GM21717 (cell line): Measurements from ENCODE around the gene C1orf216.
"Not testable (repeated sequence)": the region's sequence is repeated elsewhere in the genome, so short reads cannot be mapped to it uniquely, and the experiment has no call there.

Source experiments
- ATAC-seq: cut with Tn5 transposase; IDR thresholded peaks from one replicate; pipeline ENCODE4 v1.9.1; 2021; ENCODE audit warnings: mild to moderate bottlenecking, moderate library complexity; ENCODE audit not compliant: unreplicated experiment

C1orf216 gene

DNA sequence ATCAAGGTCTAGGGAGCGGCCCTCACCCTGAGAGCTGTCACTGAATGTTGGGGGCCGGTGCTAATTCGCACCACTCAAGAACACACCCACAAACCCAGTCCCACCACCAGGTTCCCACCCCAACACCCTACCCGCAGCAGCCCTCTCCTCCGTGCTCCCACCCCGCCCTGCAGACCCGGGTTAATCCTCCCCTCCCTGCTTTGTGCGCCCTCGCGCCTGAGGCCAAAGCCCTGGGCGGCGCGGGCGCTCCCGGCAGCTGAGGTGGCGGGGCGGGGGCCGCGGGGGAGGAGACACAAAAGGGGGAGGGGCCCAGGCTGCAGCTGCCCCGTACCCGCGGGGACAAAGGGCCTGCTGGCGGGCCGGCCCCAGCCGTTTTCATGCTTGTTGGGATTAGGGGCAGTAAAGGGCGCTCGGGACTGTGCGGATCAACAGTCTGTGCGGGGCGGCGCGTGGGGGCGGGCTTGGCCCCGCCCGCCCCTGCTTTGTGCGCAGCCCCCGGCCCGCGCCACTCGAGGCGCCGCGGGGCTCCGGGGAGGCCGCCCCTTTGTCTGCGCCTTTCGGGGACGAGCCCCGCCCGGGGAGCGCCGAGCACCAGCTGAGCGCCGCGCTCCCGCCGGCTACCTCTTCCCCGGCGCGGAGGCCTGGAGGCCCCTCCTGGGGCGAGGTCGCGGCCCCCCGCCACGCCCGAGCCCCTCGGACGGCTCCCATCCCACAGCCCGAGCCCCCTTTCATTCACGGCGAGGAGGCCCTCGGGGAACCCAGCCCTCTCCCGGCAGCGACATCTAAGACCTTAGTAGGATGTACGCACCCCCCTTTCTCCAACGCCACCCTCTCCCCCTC lies 10.9 kb downstream of the C1orf216 start:
- ATAC-seq: no peak

- ATAC-seq: no peak
Measured at GRCh38 chr1:35706846-35707600, 11.7 kb downstream of the C1orf216 start.

- ATAC-seq: no peak
Measured at GRCh38 chr1:35702508-35702907, 16.2 kb downstream of the C1orf216 start.

DNA sequence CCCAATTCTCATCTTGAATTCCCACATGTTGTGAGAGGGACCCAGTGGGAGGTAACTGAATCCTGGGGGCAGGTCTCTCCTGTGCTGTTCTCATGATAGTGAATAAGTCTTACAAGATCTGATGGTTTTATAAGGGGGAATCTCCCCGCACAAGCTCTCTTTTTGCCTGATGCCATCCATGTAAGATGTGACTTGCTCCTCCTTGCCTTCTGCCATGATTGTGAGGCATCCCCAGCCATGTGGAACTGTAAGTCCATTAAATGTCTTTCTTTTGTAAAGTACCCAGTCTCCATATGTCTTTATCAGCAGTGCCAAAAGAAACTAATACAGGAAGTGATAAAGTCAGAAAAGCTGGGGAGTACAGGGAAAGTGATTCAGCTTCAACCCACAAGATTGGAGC lies 19.5 kb downstream of the C1orf216 start:
- ATAC-seq: not testable (repeated sequence)

- no peak for ATAC-seq
Measured at GRCh38 chr1:35692317-35692716, 26.4 kb downstream of the C1orf216 start.

DNA sequence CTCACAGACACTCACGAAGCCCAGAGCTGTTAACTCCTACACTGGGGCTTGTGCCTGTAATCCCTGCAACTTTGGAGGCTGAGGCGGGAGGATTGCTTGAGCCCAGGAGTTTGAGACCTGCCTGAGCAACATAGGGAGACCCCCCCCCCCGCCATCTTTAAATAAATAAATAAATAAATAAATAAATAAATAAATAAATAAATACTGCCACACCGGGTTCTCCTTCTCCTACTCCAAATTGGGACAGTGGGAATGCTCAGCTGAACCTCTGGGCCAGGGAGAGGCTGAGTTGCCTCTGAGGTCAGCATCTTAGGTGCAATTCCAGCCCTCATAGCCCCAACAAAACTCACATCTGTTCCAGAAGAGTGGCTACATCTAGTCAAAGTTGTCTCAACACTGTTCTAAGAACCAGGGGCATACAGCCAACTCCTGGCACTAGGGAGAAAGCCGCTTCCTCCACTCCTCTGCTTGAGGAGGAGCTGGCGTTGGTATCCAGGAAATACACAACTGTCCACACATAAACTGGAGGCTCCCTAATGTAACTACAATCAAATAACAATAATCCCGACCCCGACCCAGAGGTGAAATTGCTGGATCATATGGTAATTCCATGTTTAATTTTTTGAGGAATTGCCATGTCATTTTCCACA lies 27.0 kb downstream of the C1orf216 start:
- ATAC-seq: no peak

GRCh38 chr1:35691080-35691479 lies 27.6 kb downstream of the C1orf216 start:
- no peak for ATAC-seq

- not testable (repeated sequence) for ATAC-seq
Measured at GRCh38 chr1:35690103-35690502, 28.6 kb downstream of the C1orf216 start.

GRCh38 chr1:35688161-35688560 lies 30.5 kb downstream of the C1orf216 start:
- no peak for ATAC-seq

GRCh38 chr1:35683012-35683411 lies 35.7 kb downstream of the C1orf216 start:
- ATAC-seq: no peak

GRCh38 chr1:35680271-35680670 lies 38.4 kb downstream of the C1orf216 start:
- ATAC-seq: no peak

DNA sequence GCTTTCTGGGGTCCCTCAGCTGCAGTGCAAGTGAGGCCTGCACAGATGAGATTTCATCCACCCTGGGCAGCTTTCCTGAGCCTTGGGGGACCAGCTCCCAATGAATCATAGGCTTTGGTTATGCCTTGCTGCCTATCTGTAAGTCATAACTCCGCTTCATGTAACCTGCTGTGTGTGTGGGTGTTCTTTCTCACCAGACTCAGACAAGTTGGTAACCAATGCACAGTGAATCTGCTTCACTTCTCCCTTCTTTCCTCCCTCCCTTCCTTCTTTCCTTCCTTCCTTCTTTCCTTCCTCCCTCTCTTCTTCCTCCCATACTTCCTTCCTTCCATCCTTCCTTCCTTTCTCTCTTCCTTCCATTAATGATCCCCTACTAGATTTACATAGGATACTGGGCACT lies 42.9 kb downstream of the C1orf216 start:
- no peak for ATAC-seq

GRCh38 chr1:35674111-35674510 lies 44.6 kb downstream of the C1orf216 start:
- ATAC-seq: no peak

- ATAC-seq: no peak
Measured at GRCh38 chr1:35672116-35672515, 46.6 kb downstream of the C1orf216 start.

DNA sequence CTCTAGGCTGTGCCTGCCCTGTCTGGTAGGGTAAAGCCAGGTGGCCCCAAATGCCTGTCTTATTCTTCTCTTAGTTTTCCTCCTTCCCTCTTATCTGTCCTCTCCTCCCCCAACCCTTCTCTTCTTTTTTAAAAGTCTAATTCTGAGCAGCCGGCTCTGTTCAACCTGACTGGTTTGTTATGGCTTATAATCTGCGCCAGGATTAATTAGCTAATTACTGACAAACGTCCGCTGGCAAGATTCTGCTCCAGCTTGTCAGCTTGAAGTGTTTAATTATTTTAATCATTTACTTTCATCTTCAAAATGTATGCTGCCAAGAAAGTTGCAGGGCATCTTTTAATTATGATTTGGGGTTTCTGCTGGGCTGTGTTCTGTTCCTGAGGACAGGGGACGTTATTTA lies 50.2 kb downstream of the C1orf216 start:
- ATAC-seq: no peak

GRCh38 chr1:35666916-35667315 lies 51.8 kb downstream of the C1orf216 start:
- no peak for ATAC-seq

GRCh38 chr1:35666216-35666615 lies 52.5 kb downstream of the C1orf216 start:
- no peak for ATAC-seq
